RWPE2 (cell line): Measurements from ENCODE around the gene FKBP10.

ENCODE experiments used
- ATAC-seq: fragments of 200-7000 bp; cut with Tn5 transposase; 3 replicates; pipeline ENCODE4 v1.9.1; 2021; ENCODE audit warnings: low read depth
- DNase-seq: peaks from one replicate; pipeline ENCODE4 v3.0.0-alpha.2; 2020; ENCODE audit warnings: low spot score
- H3K27ac ChIP-seq: fragments of 450-650 bp; 2 replicates; pipeline ENCODE4 v1.5.1; 2017; ENCODE audit warnings: mild to moderate bottlenecking; ENCODE audit not compliant: poor library complexity, severe bottlenecking
- H3K27me3 ChIP-seq: fragments of 250-450 bp; sonication (Bioruptor Pico); 2 replicates; pipeline ENCODE4 v1.5.1; 2021; ENCODE audit warnings: mild to moderate bottlenecking, moderate library complexity; ENCODE audit not compliant: insufficient read depth, poor library complexity, severe bottlenecking
- H3K36me3 ChIP-seq: fragments of 250-450 bp; sonication (Bioruptor Pico); 2 replicates; pipeline ENCODE4 v1.5.1; 2020; ENCODE audit warnings: low read depth, mild to moderate bottlenecking, moderate library complexity
- H3K4me1 ChIP-seq: fragments of 250-450 bp; sonication (Bioruptor Pico); 2 replicates; pipeline ENCODE4 v1.5.1; 2021; ENCODE audit warnings: mild to moderate bottlenecking, moderate library complexity; ENCODE audit not compliant: insufficient read depth, poor library complexity, severe bottlenecking
- H3K4me3 ChIP-seq: fragments of 250-450 bp; sonication (Bioruptor Pico); 2 replicates; pipeline ENCODE4 v1.5.1; 2021; ENCODE audit warnings: mild to moderate bottlenecking, moderate library complexity; ENCODE audit not compliant: severe bottlenecking
- H3K9me3 ChIP-seq: fragments of 250-450 bp; sonication (Bioruptor Pico); 2 replicates; pipeline ENCODE4 v1.5.1; 2021; ENCODE audit warnings: mild to moderate bottlenecking, moderate library complexity; ENCODE audit not compliant: severe bottlenecking
- CTCF ChIP-seq: fragments of 450-650 bp; IDR thresholded peaks from one replicate; pipeline ENCODE4 v1.5.1; 2017; ENCODE audit warnings: mild to moderate bottlenecking, moderate library complexity; ENCODE audit not compliant: poor library complexity, severe bottlenecking

The FKBP10 gene

GRCh38 chr17:41800601-41801373, 12.0 kb upstream of the FKBP10 start:
- H3K27me3 ChIP-seq = no peaks in the 10 kb centered on the region
- H3K9me3 ChIP-seq = no peaks in the 10 kb centered on the region
- TF ChIP-seq CTCF = no peak
- peaks cover 21% of the 10 kb centered on the region for H3K4me1 ChIP-seq
- H3K27ac ChIP-seq = peak overlapping the region; percentile 97
- H3K4me3 ChIP-seq = no peak overlapping the region
- ATAC-seq (peak; percentile 79), DNase-seq (peak; percentile 99)
- peaks cover 19% of the 10 kb centered on the region for H3K36me3 ChIP-seq

- Histone ChIP-seq H3K27ac (peak overlapping the region; percentile 97), H3K4me1 (peaks cover 18% of the 10 kb centered on the region), H3K36me3 (peaks cover 26% of the 10 kb centered on the region), H3K4me3 (no peak overlapping the region), H3K27me3 (no peaks in the 10 kb centered on the region), H3K9me3 (no peaks in the 10 kb centered on the region)
- DNase-seq (no peak), ATAC-seq (peak; percentile 47)
- peak; percentile 97 for TF ChIP-seq CTCF
Measured at GRCh38 chr17:41801374-41802271, 11.2 kb upstream of the FKBP10 start.

- ATAC-seq (no peak), DNase-seq (no peak)
- TF ChIP-seq CTCF = no peak
- Histone ChIP-seq H3K4me1 (peaks cover 18% of the 10 kb centered on the region), H3K36me3 (peaks cover 31% of the 10 kb centered on the region), H3K27ac (no peak overlapping the region), H3K27me3 (no peaks in the 10 kb centered on the region), H3K4me3 (no peak overlapping the region), H3K9me3 (no peaks in the 10 kb centered on the region)
Measured at GRCh38 chr17:41803049-41804020, 9.5 kb upstream of the FKBP10 start.

- H3K4me1 ChIP-seq = peaks cover 11% of the 10 kb centered on the region
- H3K36me3 ChIP-seq = peaks cover 48% of the 10 kb centered on the region
- no peak for DNase-seq
- no peak overlapping the region for H3K27ac ChIP-seq
- TF ChIP-seq CTCF = no peak
- H3K27me3 ChIP-seq = no peaks in the 10 kb centered on the region
- no peak overlapping the region for H3K4me3 ChIP-seq
- ATAC-seq = no peak
- H3K9me3 ChIP-seq = no peaks in the 10 kb centered on the region
Measured at GRCh38 chr17:41806685-41807445, 5.9 kb upstream of the FKBP10 start.
